D721Med (cell line): ENCODE results near the gene RPL26.

ENCODE experiments used
- DNase-seq: peaks from one replicate; pipeline ENCODE4 v3.0.0; 2011; ENCODE audit warnings: low spot score; ENCODE audit not compliant: insufficient read length
- FAIRE-seq: peaks from 2 replicates; lab custom pipeline; 2011; peaks lifted over from hg19 to GRCh38; lab: Jason Lieb, UNC
- CTCF ChIP-seq: IDR thresholded peaks from 2 replicates; pipeline ENCODE4 v1.5.1; 2012; ENCODE audit warnings: mild to moderate bottlenecking, control low read depth; ENCODE audit not compliant: insufficient read depth; ENCODE audit errors: missing control alignments

RPL26 gene

GRCh38 chr17:8368193-8368592, 14.8 kb downstream of the RPL26 start:
- no peak for FAIRE-seq
- TF ChIP-seq CTCF: no peak

GRCh38 chr17:8366231-8366630, 16.8 kb downstream of the RPL26 start:
- FAIRE-seq: no peak
- TF ChIP-seq CTCF: no peak
- DNase-seq: no peak

More at GRCh38 chr17:8368193-8368592, 14.8 kb downstream of the RPL26 start:
- no peak for DNase-seq

- DNase-seq: no peak
- no peak for TF ChIP-seq CTCF
- no peak for FAIRE-seq
These were observed 17.9 kb downstream of the RPL26 start for GRCh38 chr17:8365143-8365542.

GRCh38 chr17:8362651-8363332, 20.2 kb downstream of the RPL26 start:
- FAIRE-seq (no peak), DNase-seq (no peak)
- TF ChIP-seq CTCF: no peak

- FAIRE-seq: no peak
- no peak for DNase-seq
- TF ChIP-seq CTCF: no peak
These were observed 22.2 kb downstream of the RPL26 start for GRCh38 chr17:8360751-8361150.

GRCh38 chr17:8360260-8360659, 22.7 kb downstream of the RPL26 start:
- TF ChIP-seq CTCF: no peak
- FAIRE-seq: no peak

GRCh38 chr17:8359769-8360168, 23.2 kb downstream of the RPL26 start:
- FAIRE-seq: no peak

More at GRCh38 chr17:8360260-8360659, 22.7 kb downstream of the RPL26 start:
- no peak for DNase-seq

More at GRCh38 chr17:8359769-8360168, 23.2 kb downstream of the RPL26 start:
- DNase-seq: no peak
- no peak for TF ChIP-seq CTCF
